ENCODE data around the gene CALCOCO1. TPM values are rescaled to one million over a fixed set of nuclear protein-coding genes. Genes with fewer than 3 reads are reported as not detected.

CALCOCO1 gene
- total RNA-seq, 2 experiments from 2014 or later = 12.8 to 25.1 TPM

GRCh38 chr12:53700567-53700966, 26.7 kb downstream of the CALCOCO1 start:
- no peak overlapping the region for H3K4me3 ChIP-seq (ENCODE audit: low read depth, low read length, poor library complexity, severe bottlenecking)
- POLR2A ChIA-PET = interaction anchor here (1.3 to 1.4 kb wide), 2 partner anchors 43 to 79 kb away, joined by 3 read pairs; no protein-coding TSS in a partner anchor
- no peak overlapping the region for H3K27ac ChIP-seq (ENCODE audit: low read depth, low read length, poor library complexity, severe bottlenecking)
- H3K4me2 ChIP-seq (ENCODE audit: low read length) = no peak overlapping the region
- H4K20me1 ChIP-seq (ENCODE audit: insufficient read depth, low read length) = no peaks in the 10 kb centered on the region
- H2AFZ ChIP-seq (ENCODE audit: low read length) = no peak overlapping the region
- TF ChIP-seq EZH2phosphoT487 (IDR thresholded peaks at IDR 0.05; ENCODE audit: borderline replicate concordance, low read depth, low read length) = no peak
- TF ChIP-seq CTCF (conservative IDR thresholded peaks at IDR 0.05; ENCODE audit: low read length) = no peak
- intact Hi-C loops (cut with micrococcal nuclease; ENCODE audit: unreplicated experiment) = loop anchor here (10.0 kb wide), 1 partner anchor 284 kb away; the partner anchor contains the start of gene HOXC10
- DNase-seq (ENCODE audit: low spot score) = no peak
- H3K79me2 ChIP-seq (ENCODE audit: insufficient read depth, low read depth, low read length) = no peaks in the 10 kb centered on the region
- H3K9me2 ChIP-seq (ENCODE audit: insufficient read depth, low read length) = no peaks in the 10 kb centered on the region
- CTCF ChIA-PET (ENCODE audit: unreplicated experiment) = interaction anchor here (0.6 kb wide), 1 partner anchor 11 kb away, joined by 5 read pairs; no protein-coding TSS in a partner anchor
- H3K9me3 ChIP-seq (ENCODE audit: low read length) = no peaks in the 10 kb centered on the region
- no TSS peak for BruUV-seq (replicated peaks)
- H3K36me3 ChIP-seq (ENCODE audit: insufficient read depth, low read length) = no peaks in the 10 kb centered on the region
- peaks cover 3% of the 10 kb centered on the region for H3K4me1 ChIP-seq (ENCODE audit: insufficient read depth, low read length, poor library complexity, severe bottlenecking)

- no peak overlapping the region for H2AFZ ChIP-seq (ENCODE audit: low read length)
- POLR2A ChIA-PET = interaction anchor here (1.1 to 1.4 kb wide), 3 partner anchors 11 to 80 kb away, joined by 3 to 4 read pairs (median 3); no protein-coding TSS in a partner anchor
- intact Hi-C loops (cut with micrococcal nuclease; ENCODE audit: unreplicated experiment) = loop anchor here (10.0 kb wide), 1 partner anchor 285 kb away; the partner anchor contains the start of gene HOXC10
- H3K9me2 ChIP-seq (ENCODE audit: insufficient read depth, low read length) = no peaks in the 10 kb centered on the region
- no peaks in the 10 kb centered on the region for H3K36me3 ChIP-seq (ENCODE audit: insufficient read depth, low read length)
- H3K4me2 ChIP-seq (ENCODE audit: low read length) = no peak overlapping the region
- H4K20me1 ChIP-seq (ENCODE audit: insufficient read depth, low read length) = no peaks in the 10 kb centered on the region
- DNase-seq (ENCODE audit: low spot score) = no peak
- no peak overlapping the region for H3K27ac ChIP-seq (ENCODE audit: low read depth, low read length, poor library complexity, severe bottlenecking)
- CTCF ChIA-PET (ENCODE audit: unreplicated experiment) = interaction anchor here (1.3 to 1.4 kb wide), 2 partner anchors 44 to 48 kb away, joined by 3 to 4 read pairs; no protein-coding TSS in a partner anchor
- TF ChIP-seq EZH2phosphoT487 (IDR thresholded peaks at IDR 0.05; ENCODE audit: borderline replicate concordance, low read depth, low read length) = no peak
- no peak for TF ChIP-seq CTCF (conservative IDR thresholded peaks at IDR 0.05; ENCODE audit: low read length)
- no peaks in the 10 kb centered on the region for H3K9me3 ChIP-seq (ENCODE audit: low read length)
- no peaks in the 10 kb centered on the region for H3K79me2 ChIP-seq (ENCODE audit: insufficient read depth, low read depth, low read length)
- H3K4me3 ChIP-seq (ENCODE audit: low read depth, low read length, poor library complexity, severe bottlenecking) = no peak overlapping the region
- no TSS peak for BruUV-seq (replicated peaks)
- H3K4me1 ChIP-seq (ENCODE audit: insufficient read depth, low read length, poor library complexity, severe bottlenecking) = peaks cover 3% of the 10 kb centered on the region
Measured at GRCh38 chr12:53699678-53700025, 27.6 kb downstream of the CALCOCO1 start.

- no peaks in the 10 kb centered on the region for H3K9me2 ChIP-seq (ENCODE audit: insufficient read depth, low read length)
- no peak for DNase-seq (ENCODE audit: low spot score)
- H3K36me3 ChIP-seq (ENCODE audit: insufficient read depth, low read length) = no peaks in the 10 kb centered on the region
- H2AFZ ChIP-seq (ENCODE audit: low read length) = no peak overlapping the region
- no peaks in the 10 kb centered on the region for H3K9me3 ChIP-seq (ENCODE audit: low read length)
- no TSS peak for BruUV-seq (replicated peaks)
- H4K20me1 ChIP-seq (ENCODE audit: insufficient read depth, low read length) = no peaks in the 10 kb centered on the region
- no peak overlapping the region for H3K4me3 ChIP-seq (ENCODE audit: low read depth, low read length, poor library complexity, severe bottlenecking)
- no peak overlapping the region for H3K4me2 ChIP-seq (ENCODE audit: low read length)
- no peak overlapping the region for H3K27ac ChIP-seq (ENCODE audit: low read depth, low read length, poor library complexity, severe bottlenecking)
- TF ChIP-seq CTCF (conservative IDR thresholded peaks at IDR 0.05; ENCODE audit: low read length) = no peak
- no peak for TF ChIP-seq EZH2phosphoT487 (IDR thresholded peaks at IDR 0.05; ENCODE audit: borderline replicate concordance, low read depth, low read length)
- intact Hi-C loops (cut with micrococcal nuclease; ENCODE audit: unreplicated experiment) = no loop called here
- ChIA-PET POLR2A (interaction anchor here (0.8 to 1.1 kb wide), 2 partner anchors 10 to 39 kb away, joined by 3 to 4 read pairs; no protein-coding TSS in a partner anchor), CTCF (ENCODE audit: unreplicated experiment) (interaction anchor here (1.3 to 1.4 kb wide), 2 partner anchors 45 to 48 kb away, joined by 3 to 4 read pairs; no protein-coding TSS in a partner anchor)
- peaks cover 3% of the 10 kb centered on the region for H3K4me1 ChIP-seq (ENCODE audit: insufficient read depth, low read length, poor library complexity, severe bottlenecking)
- H3K79me2 ChIP-seq (ENCODE audit: insufficient read depth, low read depth, low read length) = no peaks in the 10 kb centered on the region
Measured at GRCh38 chr12:53698948-53699677, 28.1 kb downstream of the CALCOCO1 start.

Data from OCI-LY7 (cell line).